Hematopoietic multipotent progenitor cell (in vitro differentiated cells): Measurements from ENCODE around the gene DDI2. TPM values are rescaled to one million over a fixed set of nuclear protein-coding genes. Genes with fewer than 3 reads are reported as not detected.
"Not testable (repeated sequence)": the region's sequence is repeated elsewhere in the genome, so short reads cannot be mapped to it uniquely, and the experiment has no call there.

Source experiments
- DNase-seq, 3 donors: peaks; one replicate each; pipeline ENCODE4 v3.0.0-alpha.2; 2011 to 2015; ENCODE audit warnings: low read depth in 2 of 3, low spot score in 2 of 3
- small RNA-seq: library from RNA; depleted of rRNA; stranded (forward); fragments of <200 nt; gene quantifications from one replicate; pipeline ENCODE3, GENCODE V24; 2012
- total RNA-seq: library from RNA; depleted of rRNA; stranded (reverse); fragments of >200 nt; gene quantifications from one replicate; pipeline ENCODE4 v1.2.3, GENCODE V29; 2012

Gene DDI2
- total RNA-seq, 1 donor: 15.3 TPM

DNA sequence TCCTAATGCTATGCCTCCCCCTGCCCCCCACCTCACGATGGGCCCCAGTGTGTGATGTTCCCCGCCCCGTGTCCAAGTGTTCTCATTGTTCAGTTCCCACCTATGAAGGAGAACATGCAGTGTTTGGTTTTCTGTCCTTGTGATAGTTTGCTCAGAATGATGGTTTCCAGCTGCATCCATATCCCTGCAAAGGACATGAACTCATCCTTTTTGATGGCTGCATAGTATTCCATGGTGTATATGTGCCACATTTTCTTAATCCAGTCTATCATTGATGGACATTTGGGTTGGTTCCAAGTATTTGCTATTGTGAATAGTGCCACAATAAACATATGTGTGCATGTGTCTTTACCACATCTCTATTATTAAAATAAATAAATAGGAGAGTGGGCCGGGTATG lies 82.1 kb downstream of the DDI2 start:
- DNase-seq: not testable (repeated sequence)

DNA sequence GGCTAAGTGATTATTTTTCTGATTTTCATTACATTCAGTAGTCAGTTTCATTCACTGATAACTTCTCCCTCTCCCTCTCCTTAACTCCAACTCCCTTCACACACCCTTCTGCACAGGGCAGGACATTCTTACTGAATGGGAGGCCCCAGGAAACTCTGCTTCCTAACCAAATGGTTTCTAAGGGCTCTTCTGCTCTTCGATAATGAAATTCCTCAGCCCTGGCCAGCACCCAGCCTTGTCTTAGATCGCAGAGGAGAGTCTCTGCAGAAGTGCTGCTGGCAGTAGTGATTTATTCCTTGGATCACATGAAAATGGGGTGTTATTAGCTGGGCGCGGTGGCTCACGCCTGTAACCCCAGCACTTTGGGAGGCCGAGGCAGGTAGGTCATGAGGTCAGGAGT lies 83.2 kb downstream of the DDI2 start:
- no peak for DNase-seq

DNA sequence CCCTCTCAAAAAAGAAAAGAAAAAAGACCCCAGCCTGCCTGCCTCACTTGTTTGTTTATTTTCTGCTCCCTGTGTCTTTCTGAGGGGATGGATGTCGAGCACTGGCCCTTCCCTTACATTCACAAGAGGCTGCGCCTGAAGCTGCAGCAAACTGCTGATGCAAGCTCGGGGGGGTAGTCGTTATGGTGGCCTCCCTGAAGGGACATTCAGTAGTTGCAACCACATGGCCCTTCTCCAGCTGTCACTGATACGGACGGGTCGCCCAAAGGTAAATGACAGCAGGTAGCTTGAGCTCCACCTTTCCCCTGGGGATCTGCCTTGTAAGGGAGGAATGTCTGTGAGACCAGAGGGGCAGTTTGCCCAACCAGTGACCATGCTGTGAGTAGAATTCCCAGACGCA lies 84.5 kb downstream of the DDI2 start:
- DNase-seq: no peak

DNA sequence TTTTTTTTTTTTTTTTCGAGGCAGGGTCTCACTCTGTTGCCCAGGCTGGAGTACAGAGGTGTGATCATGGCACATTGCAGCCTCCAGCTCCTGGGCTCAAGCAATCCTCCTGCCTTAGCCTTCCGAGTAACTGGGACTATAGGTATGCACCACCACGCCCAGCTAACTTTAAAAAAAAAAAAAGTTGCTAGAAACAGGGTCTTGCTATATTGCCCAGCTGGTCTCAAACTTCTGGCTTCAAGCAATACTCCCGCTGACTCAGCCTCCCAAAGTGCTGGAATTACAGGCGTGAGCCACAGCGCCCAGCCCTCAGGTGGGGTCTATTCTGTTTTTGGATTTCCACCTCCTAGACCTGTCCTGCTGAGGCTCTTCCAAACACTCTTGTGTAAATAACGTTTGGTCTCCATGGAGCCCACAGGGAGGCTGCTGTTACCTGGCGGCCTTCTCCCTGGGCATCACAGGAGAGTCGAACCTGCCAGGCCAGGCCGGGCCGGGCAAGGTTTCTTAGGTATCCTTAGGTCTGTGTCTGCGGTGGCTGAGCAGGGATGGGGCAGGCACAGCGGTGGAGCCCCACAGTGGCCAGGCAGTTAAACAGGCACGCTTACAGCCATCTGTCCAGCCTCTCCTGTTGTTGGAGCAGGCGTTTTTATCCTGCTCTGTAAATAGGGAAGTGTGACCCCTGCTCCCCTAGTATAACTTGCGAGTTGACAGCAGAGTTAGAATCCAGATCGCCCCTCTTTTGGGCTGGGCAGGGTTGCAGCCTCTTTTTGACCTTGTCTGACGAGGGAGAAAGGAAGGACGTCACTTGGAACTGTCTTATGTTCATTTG lies 85.7 kb downstream of the DDI2 start:
- DNase-seq: no peak

DNA sequence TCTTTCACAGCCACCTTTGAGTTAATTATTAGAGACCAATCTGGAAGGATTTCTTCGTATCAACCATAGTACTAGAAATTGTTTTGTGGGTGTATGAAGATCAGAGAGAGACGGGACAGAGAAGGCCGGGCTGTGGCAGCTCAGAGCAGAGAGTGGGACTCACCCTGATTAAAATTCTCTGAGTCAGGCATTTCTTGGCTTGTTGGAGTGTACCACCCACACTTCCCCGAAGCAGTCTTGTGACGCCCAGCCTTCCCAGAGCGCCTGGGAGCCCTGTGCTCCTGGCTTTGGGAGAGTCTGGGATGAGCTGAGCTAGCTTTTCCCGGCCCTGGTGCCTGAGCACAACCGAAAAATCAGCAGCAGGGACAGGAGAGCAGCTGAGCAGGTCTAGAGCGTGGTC lies 86.3 kb downstream of the DDI2 start:
- DNase-seq: no peak

DNA sequence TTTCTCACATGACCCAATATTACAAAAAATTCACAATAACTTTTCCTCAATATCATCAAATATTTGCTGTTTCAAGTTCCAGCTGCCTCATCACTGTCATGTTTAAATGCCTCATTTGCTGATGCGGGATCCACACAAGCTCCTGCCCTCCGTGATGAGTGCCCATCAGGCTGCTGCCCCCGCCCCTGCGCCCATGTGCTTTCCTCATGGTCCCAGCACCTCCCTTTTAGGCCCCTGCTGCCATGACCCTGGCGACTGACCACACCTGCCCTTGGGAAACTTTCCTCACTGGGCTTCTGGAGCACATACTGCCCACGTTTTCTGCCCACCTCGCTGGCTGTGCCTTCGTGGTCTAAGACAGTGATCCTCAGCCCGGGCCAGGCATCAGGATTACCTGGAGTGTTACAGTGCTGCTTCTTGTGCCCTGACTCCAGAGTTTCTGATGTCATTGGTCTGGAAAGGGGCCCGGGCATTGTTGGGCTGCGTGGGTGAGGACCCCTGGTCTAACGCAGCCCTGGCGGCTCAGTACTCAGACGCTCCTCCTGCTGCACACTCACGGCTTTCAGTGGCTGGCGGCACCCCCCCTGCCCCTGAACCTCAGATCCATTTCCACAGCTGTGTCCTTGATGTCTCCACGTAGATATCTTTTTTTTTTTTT lies 87.4 kb downstream of the DDI2 start:
- DNase-seq: no peak

DNA sequence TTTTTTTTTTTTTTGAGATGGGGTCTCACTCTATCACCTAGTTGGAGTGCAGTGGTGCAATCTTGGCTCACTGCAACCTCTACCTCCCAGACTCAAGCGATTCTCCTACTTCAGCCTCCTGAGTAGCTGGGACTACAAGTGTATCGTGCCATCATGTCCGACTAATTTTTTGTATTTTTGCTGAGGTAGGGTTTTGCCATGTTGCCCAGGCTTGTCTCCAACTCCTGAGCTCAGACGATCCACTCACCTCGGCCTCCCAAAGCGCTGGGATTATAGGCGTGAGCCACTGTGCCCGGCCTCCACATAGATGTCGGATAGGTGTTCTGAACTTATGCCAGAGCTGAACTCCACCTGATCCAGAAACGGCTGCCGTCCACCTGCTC lies 87.9 kb downstream of the DDI2 start:
- DNase-seq: no peak

DNA sequence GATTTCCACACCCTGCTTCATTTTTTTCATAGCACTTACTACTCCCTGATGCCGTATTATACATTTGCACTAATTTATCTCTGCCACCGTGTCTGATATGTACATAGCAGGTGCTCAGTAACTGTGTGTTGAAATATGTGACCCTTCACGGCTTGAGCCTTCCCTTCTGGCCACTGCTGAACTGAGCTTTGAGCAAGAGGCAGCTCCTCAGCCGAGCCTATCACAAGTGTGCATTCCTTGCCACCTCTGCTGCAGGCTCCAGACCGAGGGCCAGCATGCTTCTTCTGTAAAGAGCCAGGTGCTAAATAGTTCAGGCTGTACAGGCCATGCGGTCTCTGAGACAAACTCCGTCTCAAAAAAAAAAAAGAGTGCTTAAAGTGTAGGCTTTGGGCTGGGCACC lies 89.5 kb downstream of the DDI2 start:
- DNase-seq: no peak

DNA sequence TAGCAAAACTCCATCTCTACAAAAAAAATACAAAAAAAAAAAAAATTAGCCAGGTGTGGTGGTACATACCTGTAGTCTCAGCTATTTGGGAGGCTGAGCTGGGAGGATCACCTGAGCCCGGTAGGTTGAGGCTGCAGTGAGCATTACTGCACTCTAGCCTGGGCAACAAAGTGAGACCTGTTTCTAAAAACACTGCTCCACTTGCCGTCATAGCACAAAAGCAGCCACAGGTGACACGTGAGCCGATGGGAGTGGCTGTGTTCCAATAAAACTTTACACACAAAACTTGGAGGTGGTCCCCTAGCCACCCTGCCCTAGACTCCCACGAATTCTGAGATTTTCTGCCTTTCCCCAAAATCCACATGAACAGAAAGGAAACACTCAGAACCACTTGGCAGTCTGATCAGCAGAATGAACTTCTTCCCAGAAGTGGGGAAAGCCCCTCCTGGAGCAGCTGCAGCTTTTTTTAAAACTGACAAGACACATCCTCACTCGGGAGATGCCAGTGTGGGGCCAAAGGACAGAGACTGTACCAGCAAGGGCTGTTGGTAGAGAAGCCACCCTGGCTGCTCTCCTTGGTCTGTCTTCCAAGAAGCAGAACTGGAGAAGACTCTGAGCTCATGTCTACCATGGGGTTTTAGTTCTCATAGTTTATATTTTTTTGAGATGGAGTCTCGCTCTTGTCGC lies 90.1 kb downstream of the DDI2 start:
- no peak for DNase-seq

DNA sequence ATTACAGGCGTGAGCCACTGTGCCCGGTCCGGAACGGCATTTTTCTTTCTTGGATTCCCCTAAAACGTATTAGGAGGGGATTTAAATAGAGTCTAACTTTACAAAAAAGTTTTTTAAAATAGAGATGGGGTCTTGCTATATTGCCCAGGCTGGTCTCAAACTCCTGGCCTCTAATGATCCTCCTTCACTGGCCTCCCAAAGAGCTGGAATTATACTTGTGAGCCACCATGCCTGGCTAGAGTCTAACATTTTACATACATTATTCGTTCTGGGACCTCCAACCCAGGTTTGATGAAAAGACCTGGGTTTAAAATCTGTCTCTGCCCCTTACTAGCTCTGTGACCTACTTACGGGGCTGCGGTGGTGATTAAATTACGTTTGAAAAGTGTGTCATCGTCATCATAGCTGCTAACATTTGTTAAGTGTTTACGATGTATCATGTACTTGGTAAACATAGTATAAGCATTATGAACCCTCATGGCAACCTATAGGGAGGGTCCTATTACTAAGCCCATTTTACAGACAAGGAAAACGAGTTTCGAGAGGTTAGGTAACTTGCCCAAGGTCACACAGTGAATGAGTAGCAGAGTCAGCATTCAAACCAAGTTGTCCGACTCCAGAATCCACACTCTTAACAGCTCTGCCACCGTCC lies 91.4 kb downstream of the DDI2 start:
- no peak for DNase-seq

DNA sequence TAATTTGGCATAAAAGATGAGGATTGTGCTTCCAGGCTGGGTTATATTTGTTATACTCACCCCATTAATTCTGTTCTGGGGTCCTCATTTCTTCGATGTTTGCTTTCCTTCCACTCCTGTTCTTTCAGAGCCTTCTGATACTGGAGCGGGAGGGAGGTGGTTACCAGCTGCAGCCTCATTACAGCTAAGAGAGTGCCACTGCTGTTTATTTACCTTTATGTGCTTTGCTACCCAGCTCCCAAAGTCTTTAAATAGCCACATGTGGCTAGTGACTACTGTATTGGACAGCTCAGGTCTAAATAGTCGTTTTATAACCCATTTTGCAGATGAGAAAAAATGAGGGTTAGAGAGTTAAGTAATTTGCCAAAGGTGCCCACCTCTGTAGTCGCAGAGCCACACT lies 92.0 kb downstream of the DDI2 start:
- DNase-seq: no peak

DNA sequence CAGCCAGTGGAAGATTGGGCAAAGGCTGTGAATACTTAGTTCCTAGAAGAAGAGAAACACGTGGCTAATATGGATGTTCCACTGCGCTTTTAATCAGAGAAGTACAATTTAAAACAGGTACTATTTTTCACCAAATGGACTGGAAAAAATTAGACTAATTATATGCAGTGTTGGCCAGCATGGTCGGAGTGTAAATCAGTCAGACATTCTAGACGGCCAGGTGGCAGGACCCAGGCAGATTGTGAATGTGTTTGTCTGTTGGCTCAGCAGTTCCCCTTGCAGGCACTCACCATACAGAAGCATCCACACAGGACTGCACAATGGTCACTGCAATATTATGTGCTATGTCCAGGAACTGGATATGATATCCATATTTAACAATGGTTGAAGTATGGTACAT lies 94.9 kb downstream of the DDI2 start:
- no peak for DNase-seq

DNA sequence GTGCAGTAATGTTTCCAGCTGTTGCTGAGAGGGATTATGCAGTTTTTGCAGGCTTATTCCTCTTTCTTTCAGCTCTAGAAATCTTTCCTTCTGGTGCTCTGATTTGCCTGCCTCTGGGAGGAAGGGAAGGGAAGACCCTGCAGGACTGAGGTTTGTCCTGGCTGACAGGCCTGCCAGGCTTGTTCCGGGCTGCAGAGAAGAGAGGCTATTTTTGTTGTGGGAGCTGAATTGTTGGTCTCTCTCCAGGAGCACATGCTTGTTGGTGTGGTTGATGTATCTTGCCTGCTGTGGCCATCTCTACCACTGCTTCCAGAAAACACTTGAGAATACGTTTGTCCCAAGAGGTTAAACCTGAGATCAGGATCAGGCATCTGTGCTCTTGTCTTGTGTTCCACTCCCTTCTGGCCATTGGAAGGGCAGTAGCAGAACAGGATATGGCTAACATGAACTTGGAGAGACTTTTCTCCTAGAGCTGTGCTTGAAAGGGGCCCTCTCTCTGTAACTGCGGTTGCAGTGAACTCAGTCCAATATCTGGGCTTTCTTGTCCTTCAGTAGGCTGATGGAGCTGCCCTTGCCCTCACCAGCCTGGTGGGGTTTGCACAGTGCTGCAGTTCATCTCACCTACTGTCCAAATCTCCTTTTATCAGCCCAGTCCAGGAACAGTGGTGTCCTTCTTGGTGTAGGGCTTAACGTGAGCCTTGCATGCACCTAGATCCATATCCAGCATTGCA lies 97.3 kb downstream of the DDI2 start:
- no peak for DNase-seq

DNA sequence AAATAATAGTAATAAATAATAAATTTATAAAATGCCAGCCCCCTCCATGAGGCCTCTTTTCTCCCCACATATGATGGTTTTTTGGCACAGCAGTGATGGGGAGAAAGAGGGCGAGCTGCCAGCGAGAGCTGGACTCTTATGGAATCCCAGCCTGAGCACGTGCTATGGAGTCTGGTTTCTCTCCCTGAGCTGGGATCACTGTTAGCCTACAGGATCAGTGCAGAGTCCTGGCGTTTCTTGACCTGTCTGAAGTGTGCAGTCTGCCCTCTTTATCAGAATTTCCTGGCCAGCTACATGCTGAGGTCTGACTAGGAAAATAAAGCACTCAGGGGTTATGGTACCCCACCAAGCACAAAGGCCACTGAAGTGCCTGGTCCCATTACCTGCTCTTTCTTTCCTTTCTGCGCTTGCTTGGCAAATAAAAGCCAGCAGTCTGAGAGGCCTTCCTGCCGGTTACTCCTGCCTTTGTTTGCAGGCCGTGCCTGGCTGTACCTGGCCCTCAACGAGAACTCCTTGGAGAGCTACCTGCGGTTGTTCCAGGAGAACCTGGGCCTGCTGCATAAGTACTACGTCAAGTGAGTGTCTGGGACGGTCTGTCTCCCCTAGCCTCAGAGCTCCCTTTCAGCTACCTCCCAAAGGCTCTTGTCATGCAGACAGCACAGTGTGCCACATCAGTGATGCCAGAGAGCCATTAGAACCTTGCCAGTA lies 100.3 kb downstream of the DDI2 start:
- no peak for DNase-seq

DNA sequence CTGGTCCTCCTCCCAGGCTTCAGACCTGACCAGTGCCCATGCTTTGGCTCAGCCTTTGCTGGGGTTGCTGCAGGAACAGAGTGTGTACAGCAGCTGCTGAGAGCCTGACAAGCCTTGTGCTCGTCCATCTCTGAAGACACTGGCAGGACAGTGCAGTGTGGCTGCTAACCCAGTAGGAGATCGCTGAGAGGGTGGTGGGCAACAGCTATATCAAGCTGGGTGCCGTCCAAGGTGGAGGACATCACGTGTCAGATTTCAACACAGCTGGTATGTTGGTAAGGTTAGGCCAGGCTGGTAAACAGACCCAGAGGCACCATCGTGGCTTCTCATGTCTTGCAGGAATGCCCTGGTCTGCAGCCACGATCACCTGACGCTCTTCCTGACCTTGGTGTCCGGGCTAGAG lies 100.9 kb downstream of the DDI2 start:
- DNase-seq: no peak

Small RNA genes lying within 50 kb of the gene (small RNA-seq; reads per million reads assigned to genes)
- gene AL121992.2: not detected
- not detected for gene CD24P1
- gene RNU7-179P: not detected

Other genes with a start within 250 kb of the DDI2 start
- gene EFHD2, start 207.6 kb upstream of the DDI2 start, total RNA-seq: 55.2 TPM
- under 0.01 TPM for gene CTRC, start 179.0 kb upstream of the DDI2 start, total RNA-seq
- gene CELA2A, start 160.7 kb upstream of the DDI2 start, total RNA-seq: not detected
- not detected for gene CELA2B, start 141.4 kb upstream of the DDI2 start, total RNA-seq
- 21.3 TPM for gene CASP9, start 93.2 kb upstream of the DDI2 start, total RNA-seq
- 8.6 TPM for gene DNAJC16, start 90.6 kb upstream of the DDI2 start, total RNA-seq
- 1.1 TPM for gene AGMAT, start 32.4 kb upstream of the DDI2 start, total RNA-seq
- 63.8 TPM for gene PLEKHM2, start 66.9 kb downstream of the DDI2 start, total RNA-seq
- 1.3 TPM for gene SLC25A34, start 118.8 kb downstream of the DDI2 start, total RNA-seq
- gene TMEM82, start 125.0 kb downstream of the DDI2 start, total RNA-seq: not detected
- gene FBLIM1, start 141.3 kb downstream of the DDI2 start, total RNA-seq: 0.27 TPM
- 0.54 TPM for gene UQCRHL, start 190.2 kb downstream of the DDI2 start, total RNA-seq
- 36.4 TPM for gene SPEN, start 230.2 kb downstream of the DDI2 start, total RNA-seq